NCI-H2227 treated with DMSO at 0.1 percent for 48 hours (cell line): ENCODE measurements around the gene TAOK2.
"Not testable (repeated sequence)": the region's sequence is repeated elsewhere in the genome, so short reads cannot be mapped to it uniquely, and the experiment has no call there.

Source experiments
- DNase-seq: peaks from one replicate; lab custom pipeline; 2025; lab: John Stamatoyannopoulos, UW

The TAOK2 gene

DNA sequence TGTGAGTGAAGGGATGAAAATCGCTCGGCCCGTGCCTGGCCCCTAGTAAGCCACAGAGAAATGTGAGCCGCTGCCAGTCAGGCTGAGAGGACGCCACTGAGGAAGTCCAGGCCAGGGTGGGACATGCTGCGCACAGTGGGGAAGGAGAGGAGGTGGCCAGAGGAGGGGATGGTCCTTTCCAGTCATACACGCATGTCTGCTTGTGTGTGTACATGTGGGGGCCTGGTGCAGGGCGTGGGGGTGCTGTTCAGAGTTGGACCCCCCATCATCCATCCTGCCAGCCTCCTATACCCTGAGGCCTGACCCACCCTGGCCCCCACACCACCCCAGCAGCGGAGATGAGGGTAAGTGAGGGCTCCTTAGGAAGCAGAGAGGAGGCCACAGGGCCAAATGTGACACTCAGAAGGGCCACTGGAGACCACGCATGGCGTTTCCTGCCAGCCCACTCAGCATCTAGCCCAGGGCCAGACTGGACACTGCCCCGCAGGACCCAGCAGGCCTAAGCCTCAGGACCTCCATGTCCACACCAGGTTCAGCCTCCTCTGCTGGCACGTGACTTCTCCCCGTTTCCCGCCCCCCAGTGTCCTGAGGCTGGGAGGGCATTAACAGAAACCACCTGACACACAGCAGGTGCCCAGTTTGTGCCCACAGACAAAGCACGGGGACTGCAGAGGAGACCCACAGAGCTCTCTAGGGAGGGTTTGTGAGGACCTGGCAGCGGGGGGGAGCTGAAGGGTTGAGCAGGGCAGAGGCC is 30.2 kb downstream of the TAOK2 start:
- DNase-seq, result no peak

DNA sequence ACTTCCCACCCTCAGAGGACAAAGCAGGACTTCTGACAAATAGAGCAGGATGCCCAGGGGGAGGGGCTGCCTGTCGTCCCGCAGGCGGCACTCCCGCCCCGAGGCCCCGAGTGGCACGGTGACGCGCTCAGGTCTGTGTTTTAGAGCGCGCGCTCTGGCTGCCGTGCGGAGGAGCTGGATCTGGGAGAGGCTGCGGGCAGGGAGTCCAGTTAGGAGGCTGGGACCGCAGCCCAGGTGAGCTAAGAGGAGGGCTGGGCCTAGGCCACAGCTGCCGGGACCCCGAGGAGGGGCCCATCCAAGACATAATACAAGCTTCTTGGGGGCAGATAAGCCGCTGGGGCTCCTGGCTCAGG is 30.7 kb downstream of the TAOK2 start:
- DNase-seq, result no peak

DNA sequence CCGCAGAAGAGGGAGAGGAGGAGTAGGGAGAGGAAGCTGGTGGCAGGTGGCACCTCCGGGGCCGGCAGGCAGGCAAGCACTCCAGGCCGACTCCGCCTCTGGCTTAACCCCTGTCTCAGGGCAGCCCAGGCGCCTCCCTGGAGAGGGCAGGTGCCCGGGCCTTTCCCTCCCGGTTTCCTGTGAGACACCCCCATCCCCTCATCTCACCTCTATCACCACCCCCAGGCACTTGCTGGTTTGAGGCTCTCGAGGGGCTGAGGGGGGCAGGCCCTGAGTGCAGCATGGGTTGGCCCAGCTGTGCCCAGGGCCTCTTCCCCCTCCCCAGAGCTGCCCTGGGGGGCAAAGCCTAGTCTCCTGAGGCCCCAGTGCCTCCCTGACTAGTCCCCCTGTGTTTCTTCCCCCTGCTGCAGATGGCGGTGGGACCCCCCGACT is 31.2 kb downstream of the TAOK2 start:
- no peak for DNase-seq

GRCh38 chr16:30005341-30006094 is 31.9 kb downstream of the TAOK2 start:
- DNase-seq, result no peak

- DNase-seq, result no peak
Observed at GRCh38 chr16:30006095-30006473, 32.4 kb downstream of the TAOK2 start.

DNA sequence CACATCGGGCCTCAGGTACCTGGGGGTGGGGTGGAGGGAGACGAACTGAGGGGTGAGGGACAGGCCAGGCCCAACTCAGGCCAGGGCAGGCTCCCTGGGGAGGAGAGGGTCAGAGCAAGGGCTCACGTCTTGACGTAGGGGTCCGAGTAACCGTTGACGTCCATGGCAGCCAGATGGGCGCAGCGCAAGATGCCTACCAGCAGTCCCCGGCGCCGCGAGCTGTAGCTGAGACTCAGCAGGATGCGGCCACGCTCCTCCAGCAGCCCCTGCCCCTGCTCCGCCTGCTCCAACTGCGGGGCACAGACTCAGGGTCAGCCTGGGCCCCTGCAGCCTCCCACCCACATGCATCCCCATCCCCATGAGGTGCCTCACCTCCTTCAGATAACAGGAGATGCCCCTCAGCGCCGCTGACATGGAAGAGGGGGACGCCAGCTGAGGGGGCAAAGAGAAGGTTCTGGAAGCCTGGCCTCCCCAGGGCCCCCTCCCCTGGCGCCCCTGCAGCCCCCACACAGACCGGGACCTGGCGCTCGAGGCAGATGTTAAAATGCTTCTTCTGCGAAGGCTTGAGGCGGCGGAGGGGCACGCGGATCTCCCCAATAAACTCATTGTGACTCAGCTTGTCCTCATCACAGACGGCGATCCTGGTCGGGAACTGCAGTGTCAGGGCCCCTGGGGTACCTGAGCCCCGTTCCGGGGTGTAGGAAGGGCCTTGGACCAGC is 33.1 kb downstream of the TAOK2 start:
- no peak for DNase-seq

GRCh38 chr16:30007378-30007895 is 33.8 kb downstream of the TAOK2 start:
- DNase-seq, result no peak

DNA sequence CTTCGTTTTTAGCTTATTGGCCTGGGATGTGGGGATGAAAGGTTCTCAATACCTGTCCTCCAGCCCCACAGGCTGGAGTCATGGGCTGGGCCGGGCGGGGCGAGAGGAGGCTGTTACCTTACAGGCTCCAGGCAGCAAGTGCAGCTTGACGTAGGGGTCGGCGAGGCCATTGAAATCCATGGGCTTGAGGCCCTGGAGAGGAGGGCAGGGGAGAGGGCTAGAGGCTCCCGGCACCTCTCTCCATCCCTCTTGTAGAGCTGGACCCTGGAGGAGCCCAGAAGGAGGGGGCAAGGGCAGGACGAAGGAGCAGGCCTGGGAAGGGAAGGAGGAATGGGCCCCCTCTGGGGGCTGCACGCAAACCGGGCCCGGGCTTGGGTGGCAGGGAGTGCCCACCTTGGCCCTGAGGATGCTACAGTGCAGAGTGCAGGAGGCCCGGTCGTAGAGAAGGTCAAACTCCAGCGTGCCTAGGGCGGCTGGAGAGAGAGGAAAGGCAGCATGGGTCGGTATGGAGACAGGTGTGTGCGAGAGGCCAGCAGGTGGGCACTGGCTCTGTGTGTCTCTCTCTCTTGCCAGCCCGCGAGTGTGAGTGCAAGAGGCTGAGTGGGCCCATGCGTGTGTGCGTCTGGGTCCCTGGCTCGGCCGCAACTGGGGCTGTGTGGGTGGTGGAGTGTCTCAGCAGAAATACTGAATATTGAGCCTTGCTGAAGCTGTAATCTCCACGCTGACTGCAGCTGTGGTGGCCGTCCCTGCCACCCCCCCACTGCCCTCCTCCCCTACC is 35.6 kb downstream of the TAOK2 start:
- no peak for DNase-seq

GRCh38 chr16:30009990-30010843 is 36.5 kb downstream of the TAOK2 start:
- no peak for DNase-seq

DNA sequence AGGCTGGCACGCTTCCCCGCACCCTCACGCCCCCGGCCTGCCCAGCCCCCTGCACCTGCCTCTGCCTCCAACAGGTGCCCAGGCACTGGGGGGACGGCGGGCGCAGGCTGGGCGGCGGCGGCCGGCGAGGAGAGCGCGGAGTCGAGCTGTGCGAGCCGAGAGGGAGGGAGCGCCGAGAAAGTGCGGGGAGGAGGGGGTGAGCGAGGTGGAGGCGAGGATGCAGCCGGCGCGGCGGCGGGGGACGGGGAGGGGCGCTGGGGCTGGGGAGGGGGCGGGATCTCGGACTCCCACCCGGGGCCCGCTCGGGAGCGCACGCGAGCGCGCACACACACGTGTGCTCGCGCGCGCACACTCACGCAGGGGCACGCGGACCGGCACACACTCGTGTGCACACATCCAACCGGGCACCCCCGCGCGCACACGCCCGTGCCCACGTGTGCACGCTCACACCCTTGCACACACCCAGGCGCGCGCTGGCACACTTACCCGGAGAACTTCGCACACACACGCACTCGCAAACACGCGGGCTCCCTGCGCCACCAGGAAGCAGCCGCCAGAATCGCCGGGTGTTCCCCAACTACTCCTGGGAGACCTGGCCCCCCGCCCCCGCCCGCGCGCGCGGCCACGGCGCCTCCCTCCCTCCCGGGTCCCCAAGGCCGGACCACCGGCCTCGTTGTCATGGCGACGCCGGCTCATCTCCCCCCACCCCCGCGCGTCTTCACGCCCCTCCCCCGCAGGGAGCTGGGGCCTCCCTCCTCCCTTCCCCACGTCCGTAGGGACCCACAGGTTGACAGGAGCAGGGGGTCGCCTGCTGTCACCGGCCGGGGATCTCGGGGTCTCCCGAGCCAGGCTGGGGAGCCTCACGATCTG is 37.4 kb downstream of the TAOK2 start, which contains the start of gene DOC2A:
Gene DOC2A, minus strand, starts transcription at position 184 of the 870 bp plus-strand sequence. CDS start 805 bp downstream, outside the sequence.
- DNase-seq, result peak; percentile 58

GRCh38 chr16:30011714-30012504 is 38.2 kb downstream of the TAOK2 start:
- DNase-seq, result no peak

DNA sequence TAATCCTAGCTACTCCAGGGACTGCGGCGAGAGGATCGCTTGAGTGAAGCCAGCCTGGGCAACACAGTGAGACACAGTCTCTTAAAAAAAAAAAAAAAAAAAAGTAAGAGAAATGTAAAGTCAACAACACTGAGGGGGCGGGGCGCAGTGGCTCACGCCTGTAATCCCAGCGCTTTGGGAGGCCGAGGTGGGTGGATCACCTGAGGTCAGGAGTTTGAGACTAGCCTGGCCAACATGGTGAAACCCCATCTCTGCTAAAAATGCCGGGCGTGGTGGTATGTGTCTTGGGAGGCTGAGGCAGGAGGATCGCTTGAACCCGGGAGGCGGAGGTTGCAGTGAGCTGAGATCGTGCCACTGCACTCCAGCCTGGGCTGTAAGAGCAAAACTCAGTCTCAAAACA is 38.9 kb downstream of the TAOK2 start:
- DNase-seq, result not testable (repeated sequence)

GRCh38 chr16:30015450-30015849 is 41.8 kb downstream of the TAOK2 start:
- DNase-seq, result not testable (repeated sequence)

GRCh38 chr16:30016555-30017276 is 43.0 kb downstream of the TAOK2 start:
- DNase-seq, result no peak

DNA sequence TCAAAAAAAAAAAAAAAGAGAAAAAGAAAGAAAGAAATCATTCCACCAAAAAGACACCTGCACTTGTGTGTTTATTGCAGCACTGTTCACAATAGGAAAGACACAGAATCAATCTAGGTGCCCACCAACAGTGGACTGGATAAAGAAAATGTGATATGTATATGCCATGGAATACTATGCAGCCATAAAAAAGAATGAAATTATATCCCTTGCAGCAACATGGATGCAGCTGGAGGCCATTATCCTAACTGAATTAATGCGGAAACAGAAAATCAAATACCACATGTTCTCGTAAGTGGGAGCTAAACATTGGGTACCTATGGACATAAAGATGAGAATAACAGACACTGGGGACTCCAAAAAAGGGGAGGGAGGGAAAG is 43.6 kb downstream of the TAOK2 start:
- DNase-seq, result no peak

DNA sequence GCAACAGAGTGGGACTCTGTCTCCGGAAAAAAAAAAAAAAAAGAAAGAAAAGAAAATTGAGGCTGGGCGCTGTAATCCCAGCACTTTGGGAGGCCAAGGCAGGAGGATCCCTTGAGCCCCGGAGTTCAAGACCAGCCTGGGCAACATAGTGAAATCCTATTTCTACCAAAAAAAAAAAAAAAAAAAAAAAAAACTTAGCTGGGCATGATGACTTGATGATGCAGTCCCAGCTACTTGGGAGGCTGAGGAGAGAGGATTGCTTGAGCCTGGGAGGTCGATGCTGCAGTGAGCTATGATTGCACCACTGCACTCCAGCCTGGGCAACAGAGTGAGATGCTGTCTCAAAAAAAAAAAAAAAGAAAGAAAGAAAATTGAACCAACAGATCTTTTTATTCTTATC is 44.3 kb downstream of the TAOK2 start:
- not testable (repeated sequence) for DNase-seq

DNA sequence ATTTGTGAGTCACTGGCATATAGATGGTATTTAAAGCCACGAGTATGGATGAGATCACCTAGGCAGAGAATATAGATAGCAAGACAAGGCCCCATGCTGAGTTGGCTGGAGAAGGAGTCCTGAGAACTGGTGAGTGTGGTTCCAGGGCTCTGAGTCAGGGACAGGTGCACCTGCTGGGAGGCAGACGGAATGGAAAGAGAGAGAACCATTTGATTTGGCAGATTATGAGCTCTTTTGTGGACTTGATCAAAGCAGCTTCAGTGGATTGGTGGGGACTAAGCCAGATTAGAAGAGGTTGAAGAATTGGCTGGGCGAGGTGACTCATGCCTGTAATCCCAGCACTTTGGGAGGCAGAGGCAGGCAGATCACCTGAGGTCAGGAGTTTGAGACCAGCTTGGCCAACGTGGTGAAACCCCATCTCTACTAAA is 45.1 kb downstream of the TAOK2 start:
- no peak for DNase-seq

- no peak for DNase-seq
Observed at GRCh38 chr16:30022887-30023286, 49.2 kb downstream of the TAOK2 start, which contains the start of gene C16orf92. C16orf92 (plus strand) TSS chr16:30023198; CDS start chr16:30023341, 143 bp downstream.
